HUES6 (cell line): ENCODE data around the gene KLHL36.
"Not testable (repeated sequence)": the region's sequence is repeated elsewhere in the genome, so short reads cannot be mapped to it uniquely, and the experiment has no call there.

Source experiments
- H3K27ac ChIP-seq: 2 replicates; pipeline ENCODE4 v1.7.0; 2013; ENCODE audit warnings: low read depth, mild to moderate bottlenecking, low read length, inconsistent platforms
- H3K27me3 ChIP-seq: 2 replicates; pipeline ENCODE4 v1.6.1; 2013; ENCODE audit warnings: low read length; ENCODE audit not compliant: control insufficient read depth, insufficient read depth
- H3K36me3 ChIP-seq: 2 replicates; pipeline ENCODE4 v1.6.1; 2013; ENCODE audit warnings: low read length; ENCODE audit not compliant: control insufficient read depth, insufficient read depth
- H3K4me1 ChIP-seq: 2 replicates; pipeline ENCODE4 v1.6.1; 2013; ENCODE audit warnings: low read length; ENCODE audit not compliant: control insufficient read depth, insufficient read depth
- H3K4me3 ChIP-seq: 2 replicates; pipeline ENCODE4 v1.5.1; 2013; ENCODE audit warnings: low read depth, low read length
- H3K9ac ChIP-seq: one replicate; pipeline ENCODE4 v1.6.1; 2013; ENCODE audit warnings: mild to moderate bottlenecking, low read length
- H3K9me3 ChIP-seq: 2 replicates; pipeline ENCODE4 v1.6.1; 2013; ENCODE audit warnings: low read depth, low read length; ENCODE audit not compliant: control insufficient read depth, insufficient read depth

Gene KLHL36

GRCh38 chr16:84685210-84685609 is 36.9 kb downstream of the KLHL36 start:
- peaks cover 12% of the 10 kb centered on the region for H3K4me1 ChIP-seq
- no peak overlapping the region for H3K4me3 ChIP-seq
- no peak overlapping the region for H3K9ac ChIP-seq
- H3K27ac ChIP-seq, result no peak overlapping the region
- peaks cover 8% of the 10 kb centered on the region for H3K9me3 ChIP-seq
- no peaks in the 10 kb centered on the region for H3K36me3 ChIP-seq
- H3K27me3 ChIP-seq, result no peaks in the 10 kb centered on the region

DNA sequence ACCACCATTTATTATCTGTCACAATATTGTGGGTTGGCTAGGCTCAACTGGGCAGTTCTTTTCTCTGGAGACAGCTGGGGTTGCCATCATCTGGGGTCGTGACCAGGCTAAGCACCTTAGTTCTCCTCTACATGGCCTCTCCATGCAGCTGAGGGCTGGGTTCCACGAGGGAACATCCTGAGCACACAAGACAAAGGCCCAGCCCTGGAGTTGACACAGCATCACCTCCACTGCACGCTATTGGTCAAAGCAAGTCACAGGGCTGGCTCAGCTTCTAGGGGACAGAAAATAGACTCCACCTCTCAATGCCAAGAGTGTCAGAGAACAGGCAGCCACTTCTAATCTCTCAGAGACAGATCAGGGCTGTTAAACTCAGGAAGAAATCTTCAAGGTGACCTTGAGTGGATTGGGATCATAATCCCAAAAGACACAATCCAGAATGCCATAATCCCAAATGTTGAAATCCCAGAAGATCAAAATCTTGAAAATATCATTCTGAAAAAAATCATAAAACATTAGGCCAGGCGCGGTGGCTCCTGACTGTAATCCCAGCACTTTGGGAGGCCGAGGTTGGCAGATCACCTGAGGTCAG is 38.5 kb downstream of the KLHL36 start:
- no peak overlapping the region for H3K27ac ChIP-seq
- no peaks in the 10 kb centered on the region for H3K36me3 ChIP-seq
- H3K9ac ChIP-seq, result no peak overlapping the region
- H3K9me3 ChIP-seq, result peaks cover 8% of the 10 kb centered on the region
- no peak overlapping the region for H3K4me3 ChIP-seq
- H3K27me3 ChIP-seq, result no peaks in the 10 kb centered on the region
- H3K4me1 ChIP-seq, result peaks cover 12% of the 10 kb centered on the region

- no peak overlapping the region for H3K4me3 ChIP-seq
- H3K27me3 ChIP-seq, result no peaks in the 10 kb centered on the region
- H3K4me1 ChIP-seq, result peaks cover 12% of the 10 kb centered on the region
- peaks cover 8% of the 10 kb centered on the region for H3K9me3 ChIP-seq
- H3K27ac ChIP-seq, result no peak overlapping the region
- no peak overlapping the region for H3K9ac ChIP-seq
- H3K36me3 ChIP-seq, result no peaks in the 10 kb centered on the region
These were observed 39.4 kb downstream of the KLHL36 start for GRCh38 chr16:84687715-84688114.

DNA sequence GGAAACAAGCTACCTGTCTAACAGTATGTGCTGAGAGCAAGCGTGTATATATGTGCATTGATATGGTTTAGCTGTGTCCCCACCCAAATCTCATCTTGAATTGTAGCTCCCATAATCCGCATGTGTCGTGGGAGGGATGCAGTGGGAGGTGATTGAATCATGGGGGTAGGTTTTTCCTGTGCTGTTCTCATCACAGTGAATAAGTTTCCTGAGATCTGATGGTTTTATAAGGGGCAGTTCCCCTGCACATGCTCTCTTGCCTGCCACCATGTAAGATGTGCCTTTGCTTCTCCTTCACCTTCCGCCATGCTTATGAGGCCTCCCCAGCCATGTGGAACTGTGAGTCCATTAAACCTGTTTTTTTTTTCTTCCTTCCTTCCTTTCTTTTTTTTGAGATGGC is 39.9 kb downstream of the KLHL36 start:
- H3K9ac ChIP-seq, H3K9me3 ChIP-seq, H3K4me3 ChIP-seq: not testable (repeated sequence)

DNA sequence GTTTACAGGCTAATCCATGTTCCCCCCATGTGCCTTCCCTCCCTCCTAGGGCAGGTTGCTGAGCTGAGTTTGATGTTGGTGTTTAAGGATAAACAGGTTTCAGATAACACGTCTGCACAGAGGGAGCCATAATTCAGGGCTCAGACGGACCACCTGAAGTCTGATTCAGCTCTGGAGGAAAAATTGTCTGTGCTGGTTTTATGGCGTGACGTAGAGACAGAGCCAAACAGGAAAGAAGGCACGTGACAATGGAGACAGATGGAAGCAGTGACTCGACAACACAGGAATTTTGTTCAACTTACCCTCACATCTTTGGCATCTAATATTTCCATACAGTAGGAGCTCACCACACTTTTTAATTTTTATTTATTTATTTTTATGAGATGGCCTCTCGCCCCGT is 40.8 kb downstream of the KLHL36 start:
- Histone ChIP-seq H3K27ac (no peak overlapping the region), H3K27me3 (no peaks in the 10 kb centered on the region), H3K9me3 (peaks cover 8% of the 10 kb centered on the region), H3K9ac (no peak overlapping the region), H3K4me1 (peaks cover 7% of the 10 kb centered on the region), H3K4me3 (no peak overlapping the region), H3K36me3 (no peaks in the 10 kb centered on the region)

More for the DNA sequence above, 39.9 kb downstream of the KLHL36 start:
- not testable (repeated sequence) for H3K36me3 ChIP-seq, H3K27ac ChIP-seq, H3K27me3 ChIP-seq
- peaks cover 12% of the 10 kb centered on the region for H3K4me1 ChIP-seq

DNA sequence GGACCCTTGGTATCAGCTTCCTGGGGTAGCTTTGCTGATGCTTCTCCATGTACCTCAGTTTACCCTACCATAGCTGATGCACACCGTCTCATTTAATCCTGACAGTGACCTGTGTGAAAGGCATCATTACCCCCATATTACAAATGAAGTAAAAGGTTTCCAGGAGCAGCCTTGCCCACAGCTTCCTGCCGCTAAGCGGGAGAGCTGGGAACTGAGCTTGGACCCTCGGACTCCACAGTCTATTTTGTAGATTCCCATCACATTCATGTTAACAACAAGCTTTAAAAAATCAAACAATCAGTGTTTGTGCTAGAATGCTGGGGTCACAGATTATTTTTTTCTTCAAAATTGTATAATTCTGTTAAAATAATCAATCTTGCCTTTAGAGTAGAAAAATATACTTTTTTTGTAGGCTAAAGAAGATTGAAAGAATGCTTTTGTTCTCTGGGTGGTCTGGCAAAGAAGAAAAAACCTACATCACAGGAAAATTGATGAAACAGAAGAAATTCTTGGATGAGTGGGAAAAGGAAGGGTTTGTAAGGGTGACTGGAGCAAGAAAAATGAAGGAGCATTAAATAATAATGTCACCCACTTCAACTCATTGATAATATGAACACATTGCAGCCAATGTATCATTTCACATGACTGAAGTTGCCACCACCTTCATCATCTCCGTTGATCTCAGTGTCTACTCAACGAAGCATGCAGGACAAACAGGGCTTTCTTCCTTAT is 41.9 kb downstream of the KLHL36 start:
- Histone ChIP-seq H3K9me3 (peaks cover 8% of the 10 kb centered on the region), H3K4me3 (no peak overlapping the region), H3K27ac (no peak overlapping the region), H3K27me3 (no peaks in the 10 kb centered on the region), H3K9ac (no peak overlapping the region), H3K4me1 (no peaks in the 10 kb centered on the region; the same call in 1 of the 2 replicates), H3K36me3 (no peaks in the 10 kb centered on the region)

DNA sequence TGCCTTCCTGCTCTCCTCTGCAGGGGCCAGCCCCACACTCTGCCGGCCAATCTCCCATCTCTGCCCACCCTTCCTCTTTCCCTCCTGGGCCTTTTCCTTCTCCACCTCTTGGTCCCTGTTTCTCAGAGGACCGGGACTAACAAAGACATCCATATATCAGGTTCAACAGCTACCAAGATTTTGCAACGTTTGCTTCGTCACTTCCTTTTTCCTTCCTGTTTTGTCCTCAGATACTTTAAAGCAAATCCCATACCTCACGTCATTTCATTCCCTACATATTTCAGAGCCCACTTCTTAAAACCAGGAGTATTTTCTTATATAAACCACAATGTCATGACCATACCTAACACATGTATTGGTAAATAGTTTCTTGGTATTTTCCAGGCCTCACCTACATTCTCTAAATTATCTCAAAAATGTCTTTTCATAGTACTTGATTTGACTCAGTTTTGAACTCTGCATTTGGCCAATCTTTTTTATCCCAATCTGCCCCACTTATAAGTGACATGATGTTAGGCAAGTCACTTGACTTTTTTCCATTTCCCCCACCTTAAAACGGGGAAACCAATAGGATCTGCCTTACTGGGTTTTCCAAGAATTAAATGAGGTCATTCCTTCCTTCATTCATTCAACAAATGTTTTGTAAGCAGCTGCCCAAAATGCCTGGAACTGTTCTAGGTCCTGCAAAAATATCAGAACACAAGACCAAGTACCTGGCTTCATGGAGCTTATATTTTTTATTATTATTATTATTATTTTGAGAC is 44.3 kb downstream of the KLHL36 start:
- H3K27ac ChIP-seq, result no peak overlapping the region
- H3K4me1 ChIP-seq, result no peaks in the 10 kb centered on the region
- no peaks in the 10 kb centered on the region for H3K36me3 ChIP-seq
- H3K27me3 ChIP-seq, result no peaks in the 10 kb centered on the region
- no peak overlapping the region for H3K9ac ChIP-seq
- H3K9me3 ChIP-seq, result peaks cover 5% of the 10 kb centered on the region
- H3K4me3 ChIP-seq, result no peak overlapping the region

- H3K36me3 ChIP-seq, H3K27me3 ChIP-seq, H3K9ac ChIP-seq, H3K9me3 ChIP-seq, H3K4me3 ChIP-seq, H3K27ac ChIP-seq, H3K4me1 ChIP-seq: not testable (repeated sequence)
These were observed 45.6 kb downstream of the KLHL36 start for GRCh38 chr16:84693869-84694268.

- peaks cover 6% of the 10 kb centered on the region for H3K4me1 ChIP-seq
- H3K36me3 ChIP-seq, result no peaks in the 10 kb centered on the region
- no peak overlapping the region for H3K9ac ChIP-seq
- H3K9me3 ChIP-seq, result no peaks in the 10 kb centered on the region
- H3K4me3 ChIP-seq, result no peak overlapping the region
- no peak overlapping the region for H3K27ac ChIP-seq
- no peaks in the 10 kb centered on the region for H3K27me3 ChIP-seq
These were observed 46.7 kb downstream of the KLHL36 start for GRCh38 chr16:84694980-84695379.

DNA sequence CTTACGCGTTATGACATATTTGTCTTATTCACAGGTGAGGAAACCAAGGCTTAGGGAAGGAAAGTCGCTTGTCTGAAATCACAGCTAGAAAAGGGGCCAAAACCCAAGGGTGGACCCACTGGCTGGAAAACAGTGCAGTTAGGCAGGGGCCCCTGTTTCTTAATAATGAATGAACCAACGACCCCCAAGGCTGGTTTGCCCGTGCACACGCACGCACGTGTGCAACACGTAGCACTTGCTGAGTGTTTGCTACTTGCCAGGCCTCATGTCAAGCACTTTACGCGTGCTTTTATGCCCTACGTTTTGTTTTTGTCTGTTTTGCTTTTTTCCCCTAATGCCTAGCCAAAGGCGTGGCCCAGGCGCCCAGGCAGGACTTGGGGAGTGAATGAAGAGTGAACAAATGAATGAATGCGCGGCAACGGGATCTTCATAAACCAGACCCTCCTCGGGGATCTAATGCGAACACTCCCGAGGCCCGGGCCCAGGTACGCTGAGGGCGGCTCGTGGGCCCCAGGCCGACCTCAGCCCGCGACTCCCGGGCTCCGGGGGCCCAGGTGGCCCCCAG is 50.9 kb downstream of the KLHL36 start:
- peak overlapping the region; percentile 75 for H3K4me3 ChIP-seq
- H3K9ac ChIP-seq, result peak overlapping the region; percentile 82
- H3K27me3 ChIP-seq, result no peaks in the 10 kb centered on the region
- H3K9me3 ChIP-seq, result no peaks in the 10 kb centered on the region
- peaks cover 17% of the 10 kb centered on the region for H3K4me1 ChIP-seq
- H3K27ac ChIP-seq, result peak overlapping the region; percentile 92
- no peaks in the 10 kb centered on the region for H3K36me3 ChIP-seq
